GM19438 (cell line): ENCODE data around the gene SLC41A3.

Source experiments
- ATAC-seq: cut with Tn5 transposase; IDR thresholded peaks from one replicate; pipeline ENCODE4 v1.9.1; 2021; ENCODE audit warnings: low read depth; ENCODE audit not compliant: unreplicated experiment

The SLC41A3 gene

DNA sequence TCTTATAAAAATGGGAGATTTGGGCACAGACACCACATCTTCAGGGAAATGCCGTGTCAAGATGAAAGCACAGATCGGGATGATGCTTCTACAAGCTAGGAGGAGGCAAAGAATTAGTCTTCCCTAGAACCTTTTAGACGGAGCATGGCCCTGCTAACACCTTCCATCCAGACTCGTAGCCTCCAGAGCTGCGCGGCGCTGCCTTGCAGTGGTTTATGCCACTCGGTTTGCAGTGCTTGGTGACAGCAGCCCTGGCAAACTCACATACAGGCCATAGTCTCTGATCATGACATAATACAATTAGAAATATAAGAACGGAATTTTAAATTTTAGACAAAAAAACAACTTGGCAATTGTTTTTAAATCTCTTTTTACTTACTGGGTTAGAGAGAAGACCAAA, 37.1 kb upstream of the SLC41A3 start:
- ATAC-seq: no peak

DNA sequence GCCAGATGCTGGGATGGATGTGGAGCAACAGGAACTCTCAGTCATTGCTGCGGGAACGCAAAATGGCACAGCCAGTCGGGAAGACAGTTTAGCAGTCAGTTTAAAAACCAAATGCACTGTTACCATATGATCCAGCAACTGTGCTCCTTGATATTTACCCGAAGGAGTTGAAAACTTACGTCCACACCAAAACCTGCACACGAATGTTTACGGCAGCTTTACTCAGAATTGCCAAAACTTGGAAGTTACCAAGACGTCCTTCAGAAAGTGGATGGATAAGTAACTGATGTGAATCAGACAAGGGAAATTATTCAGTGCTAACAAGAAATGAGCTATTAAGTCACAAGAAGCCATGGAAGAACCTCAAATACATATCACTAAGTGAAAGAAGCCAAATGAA, 36.1 kb upstream of the SLC41A3 start:
- ATAC-seq: no peak

DNA sequence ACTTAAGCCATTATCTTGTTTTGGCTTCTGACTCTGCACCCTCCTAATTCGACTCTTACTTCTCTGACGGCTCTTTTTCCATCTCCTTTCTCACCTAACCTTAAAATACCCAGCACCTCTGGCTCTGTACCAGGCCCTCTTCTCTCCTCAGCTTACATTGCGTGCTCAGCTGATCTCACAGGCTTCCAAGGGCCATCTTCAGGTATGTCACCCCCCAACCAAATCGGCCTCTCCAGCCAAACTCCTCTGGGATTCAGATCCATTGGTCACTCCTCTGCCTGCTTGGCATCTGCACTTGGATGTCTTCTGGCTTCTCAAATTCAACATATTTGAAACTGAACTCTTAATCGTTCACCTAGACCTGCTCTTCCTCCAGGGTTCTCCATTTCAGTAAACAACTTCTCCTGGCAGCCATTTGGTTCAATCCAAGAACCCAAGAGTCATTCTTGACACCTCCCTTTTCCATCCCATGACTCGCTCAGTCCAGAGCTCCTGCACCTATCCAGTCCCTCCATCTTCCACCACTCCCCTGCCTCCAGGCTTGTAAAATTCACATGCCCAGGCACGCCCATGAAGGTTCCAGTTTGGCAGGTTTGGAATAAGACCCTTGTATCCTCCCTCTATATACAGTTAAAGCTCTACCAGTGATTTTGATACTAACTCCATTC, 35.2 kb upstream of the SLC41A3 start:
- ATAC-seq: no peak

DNA sequence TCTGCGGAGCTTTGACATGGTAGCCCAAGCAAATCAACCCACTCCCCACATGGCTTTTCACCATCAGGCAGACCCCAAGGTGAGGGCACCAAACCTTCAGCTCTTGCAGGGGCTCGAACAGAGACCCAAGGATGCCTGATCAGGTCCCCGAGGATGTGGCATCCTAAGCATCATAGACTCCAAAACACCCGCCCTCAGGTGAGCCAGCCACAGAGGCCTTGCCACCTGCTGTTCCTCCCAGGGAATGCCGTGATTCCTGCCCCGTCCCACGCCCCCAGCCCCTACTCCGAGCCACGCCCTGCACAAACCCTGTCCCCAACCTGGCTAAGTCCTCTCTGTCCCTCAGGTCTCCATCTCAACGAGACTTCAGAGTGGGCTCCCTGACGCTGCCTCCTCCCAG, 34.7 kb upstream of the SLC41A3 start:
- no peak for ATAC-seq

DNA sequence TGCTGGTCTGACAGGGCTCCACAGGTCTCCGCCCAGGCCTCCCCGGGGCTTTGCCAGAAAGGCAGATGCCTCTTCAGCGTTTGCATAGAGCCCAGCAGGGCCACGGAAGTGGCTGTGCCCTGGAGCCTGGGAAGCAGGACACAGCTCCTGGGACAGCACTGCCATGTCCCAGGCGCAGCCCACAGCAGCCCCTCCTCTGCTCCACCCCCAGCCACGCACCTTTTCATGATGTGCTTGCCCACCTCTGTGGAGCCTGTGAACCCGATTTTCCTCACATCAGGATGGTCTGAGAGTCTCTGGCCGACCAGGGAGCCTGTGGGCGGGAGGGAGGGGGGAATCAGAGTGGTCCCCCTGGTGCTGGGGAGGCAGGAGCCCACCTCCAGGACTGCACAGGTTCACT, 33.9 kb upstream of the SLC41A3 start:
- ATAC-seq: no peak

DNA sequence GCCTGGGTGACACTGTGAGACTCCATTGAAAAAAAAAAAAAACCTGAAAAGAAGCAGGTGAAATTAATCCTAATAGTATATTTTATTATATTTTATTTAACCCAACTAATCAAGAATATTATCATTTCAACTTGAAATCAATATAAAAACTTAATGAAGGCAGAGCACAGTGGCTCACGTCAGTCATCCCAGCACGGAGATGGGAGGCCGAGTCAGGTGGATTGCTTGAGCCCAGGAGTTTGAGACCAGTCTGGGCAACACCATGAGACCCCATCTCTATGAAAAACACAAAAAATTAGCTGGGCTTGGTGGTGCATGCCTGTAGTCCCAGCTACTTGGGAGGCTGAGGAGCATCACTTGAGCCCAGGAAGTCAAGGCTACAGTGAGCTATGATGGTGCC, 33.3 kb upstream of the SLC41A3 start:
- ATAC-seq: no peak

DNA sequence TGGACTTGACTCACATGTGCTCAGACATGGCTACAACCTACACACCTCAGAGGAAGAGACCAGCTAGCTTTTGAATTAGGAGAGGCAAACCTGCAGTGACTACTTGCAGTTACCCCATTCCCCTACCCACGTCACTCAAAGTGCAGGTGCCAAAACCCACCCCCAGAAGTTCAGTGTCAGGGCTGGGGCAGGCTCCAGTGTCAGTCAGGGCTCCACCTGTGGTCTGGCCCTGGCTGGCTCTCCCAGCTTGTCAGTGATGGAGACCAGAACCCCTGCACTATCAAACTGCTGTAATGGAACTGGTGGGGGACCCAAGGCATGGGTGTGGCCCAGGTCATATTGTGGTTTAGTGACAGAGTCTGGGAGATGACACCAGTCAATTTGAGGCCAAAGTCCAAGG, 32.6 kb upstream of the SLC41A3 start:
- no peak for ATAC-seq

DNA sequence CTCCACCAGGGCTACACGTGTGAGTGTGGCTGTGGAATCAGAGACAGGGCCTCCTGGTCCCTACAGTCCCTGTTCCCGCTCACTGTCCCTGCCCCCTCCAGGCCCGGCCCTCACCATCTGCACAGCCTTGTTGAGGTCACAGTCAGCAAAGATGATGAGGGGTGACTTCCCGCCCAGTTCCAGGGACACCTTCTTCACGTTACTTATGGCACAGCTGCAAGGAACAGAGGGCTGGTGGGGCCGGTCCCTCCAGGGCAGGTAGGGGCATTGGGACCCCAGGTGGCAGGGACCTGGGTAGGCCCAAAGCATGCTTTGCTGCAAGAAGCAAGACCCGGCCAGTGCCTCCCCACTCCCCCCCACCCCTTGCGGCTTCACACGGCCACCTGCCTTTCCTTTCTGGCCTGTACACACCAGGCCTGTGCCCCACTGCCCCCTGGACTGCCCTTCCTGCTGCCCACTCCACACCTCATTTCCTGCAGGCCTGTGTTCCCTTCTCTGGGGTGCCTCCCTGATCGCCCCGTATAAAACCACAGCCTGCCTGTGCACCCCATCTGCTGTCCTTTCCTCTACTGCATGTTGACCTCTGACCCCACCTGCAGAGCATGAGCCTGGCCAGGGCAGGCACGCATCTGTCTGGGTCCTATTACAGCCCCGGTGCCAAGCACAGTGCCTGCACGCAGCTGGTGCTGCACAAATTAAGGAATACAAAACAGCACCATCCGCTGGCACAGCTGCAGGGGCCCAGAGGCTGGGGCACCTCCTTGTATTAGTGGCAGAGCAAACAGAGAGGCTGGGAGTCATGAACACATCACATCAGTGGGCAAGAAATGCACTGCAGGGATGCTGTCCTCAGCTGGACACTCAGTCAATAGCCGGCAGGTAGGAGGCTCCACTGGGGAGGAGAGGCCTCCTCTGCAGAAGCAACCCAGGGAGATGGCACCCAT, 30.8 kb upstream of the SLC41A3 start:
- ATAC-seq: no peak

DNA sequence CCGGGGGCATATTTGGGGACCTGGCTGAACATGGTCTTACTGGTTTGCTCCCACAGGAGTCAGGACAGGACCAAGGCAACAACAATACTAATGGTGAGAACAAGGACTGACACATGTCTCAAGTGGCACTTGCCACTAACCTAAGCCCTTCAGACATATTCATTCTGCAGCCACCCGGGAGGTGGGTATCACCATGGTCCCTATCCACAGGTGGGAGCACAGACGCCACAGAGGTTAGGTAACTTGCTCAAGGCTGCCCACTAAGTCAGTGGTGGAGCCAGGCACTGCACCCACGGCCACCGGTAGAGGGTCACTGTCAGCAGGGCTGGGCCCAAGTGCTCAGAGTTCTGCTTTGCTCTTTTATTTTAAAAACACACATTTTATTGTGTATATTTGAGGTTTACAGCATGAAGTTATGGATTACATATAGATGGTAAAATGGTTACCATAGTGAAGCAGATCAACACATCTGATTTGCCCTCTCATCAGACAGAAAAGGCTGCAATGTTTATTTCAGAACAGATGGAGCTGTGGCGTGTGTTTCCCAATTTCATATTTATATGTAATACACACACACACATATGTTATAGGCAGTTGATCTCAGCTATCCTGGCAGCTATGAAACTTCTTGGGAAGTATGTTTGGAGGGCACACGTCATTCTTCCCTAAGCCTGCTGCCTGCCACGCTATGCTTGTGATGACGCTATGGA, 30.0 kb upstream of the SLC41A3 start:
- no peak for ATAC-seq

DNA sequence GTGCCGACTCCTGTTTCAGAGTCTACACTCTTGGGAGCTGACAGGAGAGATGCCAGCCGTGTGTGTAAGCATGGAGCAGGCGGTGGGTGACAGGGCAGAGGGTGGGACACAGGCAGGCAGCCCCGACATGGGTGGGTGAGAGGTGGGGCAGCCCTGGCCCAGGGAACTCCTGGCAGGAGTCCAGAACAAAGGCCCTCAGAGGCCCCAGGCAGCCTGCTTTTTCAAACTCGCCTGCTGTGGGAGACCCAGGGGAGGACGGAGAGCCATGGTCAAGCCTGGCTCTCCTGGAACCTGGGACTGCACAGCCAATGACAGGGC, 29.3 kb upstream of the SLC41A3 start:
- no peak for ATAC-seq

DNA sequence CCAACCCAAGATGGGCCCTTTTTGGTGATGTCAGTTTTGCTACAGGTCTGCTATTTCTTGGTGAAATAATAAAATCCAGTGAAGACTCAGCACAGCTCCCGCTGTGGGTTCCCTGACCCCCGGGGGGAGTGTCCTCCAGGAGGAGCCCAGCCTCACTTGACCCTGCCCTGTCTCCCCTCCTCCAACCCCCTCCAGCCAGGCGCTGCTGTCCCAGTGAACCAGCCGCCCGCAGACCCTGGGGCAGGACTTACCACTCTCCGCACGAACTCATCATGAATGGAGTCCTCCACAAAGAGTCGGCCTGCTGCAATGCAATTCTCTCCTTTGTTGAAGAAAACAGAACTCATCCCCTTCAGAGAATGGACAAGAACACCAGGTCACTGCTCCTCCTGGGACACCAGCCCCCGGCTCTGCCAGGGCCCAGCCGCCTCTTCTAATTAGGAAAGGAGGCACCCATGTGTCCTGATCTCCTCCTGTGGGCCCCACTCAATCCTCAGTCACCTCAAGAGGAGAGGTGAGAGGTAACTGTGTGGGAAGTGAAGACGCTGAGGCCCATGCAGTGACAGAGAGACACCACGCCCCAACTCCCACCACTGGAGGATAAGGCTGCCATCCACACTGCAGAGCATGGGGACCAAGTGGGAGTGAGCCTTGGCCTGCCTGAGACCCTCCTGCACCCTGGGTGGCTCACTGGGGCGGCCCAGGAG, 28.8 kb upstream of the SLC41A3 start:
- no peak for ATAC-seq

DNA sequence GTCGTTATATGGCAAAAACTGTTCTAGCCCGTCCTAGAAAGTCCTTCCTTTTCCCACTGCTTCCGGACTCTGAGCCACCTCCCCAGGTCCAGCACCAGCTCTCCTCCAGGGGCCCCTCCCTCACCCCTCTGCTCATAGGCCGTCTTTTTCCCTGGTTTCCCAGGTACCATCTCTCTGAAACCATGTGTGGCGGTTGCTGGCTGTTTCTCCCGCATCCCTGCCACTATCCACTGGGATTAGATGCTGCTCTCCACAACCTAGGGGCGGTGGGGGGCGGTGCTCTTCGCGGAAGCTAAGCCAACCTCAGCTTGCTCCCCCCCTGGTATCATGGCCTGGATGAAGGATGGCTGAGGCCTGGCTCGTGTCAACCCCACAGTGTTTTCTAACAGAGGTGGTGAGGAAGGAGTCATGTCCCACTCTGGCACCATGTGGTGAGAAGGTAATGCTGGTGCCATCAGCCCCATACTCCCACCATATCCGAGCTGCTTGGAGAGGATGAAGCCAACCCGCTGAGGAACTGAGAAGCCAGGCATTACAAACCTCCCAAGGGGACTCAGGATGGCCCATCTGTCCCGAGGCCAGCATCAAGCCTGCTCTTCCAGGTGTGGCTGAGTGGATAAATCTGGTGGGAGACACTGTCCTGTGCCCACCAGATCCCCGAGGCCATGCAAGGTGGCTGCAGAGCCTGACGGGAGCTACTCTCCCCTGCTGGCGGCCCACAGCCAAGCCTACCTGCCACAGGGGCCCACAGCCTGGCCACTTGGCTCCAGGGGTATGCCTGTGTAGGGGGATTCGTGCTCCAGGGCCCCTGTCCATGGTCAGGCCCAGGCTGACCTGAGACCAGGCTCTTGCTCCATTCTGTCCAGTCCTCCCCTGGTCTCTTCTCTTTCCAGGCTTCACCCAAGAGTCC, 27.9 kb upstream of the SLC41A3 start:
- ATAC-seq: no peak

DNA sequence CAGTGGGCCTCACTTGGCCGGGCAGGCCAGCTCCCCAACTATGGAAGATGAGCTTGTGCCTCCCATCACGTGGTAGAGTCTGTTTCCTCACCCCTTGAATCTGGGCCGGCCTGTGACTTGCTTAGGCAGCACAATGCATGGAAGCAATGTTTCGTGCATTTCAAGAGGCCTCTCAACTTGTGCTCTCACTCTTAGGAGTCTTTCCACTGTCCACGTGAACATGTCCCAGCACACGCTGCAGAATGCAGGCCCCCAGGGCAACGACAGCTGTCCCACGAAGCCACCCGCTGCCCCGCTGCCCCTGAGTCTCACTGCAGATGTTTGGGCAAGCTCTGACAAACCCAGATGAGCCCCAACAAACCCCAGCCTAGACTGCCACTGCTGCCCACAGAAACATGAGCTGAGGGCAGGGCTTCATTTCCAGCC, 27.2 kb upstream of the SLC41A3 start:
- ATAC-seq: no peak

DNA sequence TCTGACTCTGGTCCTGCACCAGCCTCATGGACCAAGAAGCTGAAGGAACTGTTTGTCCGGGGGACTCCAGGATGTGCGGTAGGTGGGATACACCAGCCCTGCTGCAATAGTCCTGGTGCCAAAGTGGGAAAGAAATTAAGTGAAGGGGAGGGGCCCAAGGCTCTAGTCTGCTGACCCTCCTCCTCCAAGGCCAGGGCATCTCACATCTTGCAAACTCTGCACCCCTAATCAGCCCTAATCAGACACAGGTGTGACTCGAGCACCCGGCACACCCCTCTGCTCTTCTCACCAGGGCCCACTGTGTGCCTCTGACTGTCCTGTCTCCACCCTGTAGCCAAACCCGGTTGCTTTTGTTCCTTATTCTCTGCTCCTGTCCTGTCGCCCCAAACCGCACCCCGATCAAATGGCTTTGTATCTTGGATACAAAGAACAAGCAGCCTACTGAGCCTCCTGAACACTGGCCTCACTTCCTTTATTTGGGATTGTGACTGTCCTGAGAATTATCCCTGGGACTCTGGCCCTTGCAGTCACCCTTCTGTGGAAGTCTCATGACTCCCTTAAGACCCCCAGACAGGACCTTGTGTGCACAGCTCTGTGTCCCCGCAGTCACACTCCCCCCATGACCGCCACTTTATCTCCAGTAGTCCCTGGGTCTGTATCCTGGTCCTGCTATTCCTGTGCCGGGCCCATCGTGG, 26.7 kb upstream of the SLC41A3 start:
- no peak for ATAC-seq

DNA sequence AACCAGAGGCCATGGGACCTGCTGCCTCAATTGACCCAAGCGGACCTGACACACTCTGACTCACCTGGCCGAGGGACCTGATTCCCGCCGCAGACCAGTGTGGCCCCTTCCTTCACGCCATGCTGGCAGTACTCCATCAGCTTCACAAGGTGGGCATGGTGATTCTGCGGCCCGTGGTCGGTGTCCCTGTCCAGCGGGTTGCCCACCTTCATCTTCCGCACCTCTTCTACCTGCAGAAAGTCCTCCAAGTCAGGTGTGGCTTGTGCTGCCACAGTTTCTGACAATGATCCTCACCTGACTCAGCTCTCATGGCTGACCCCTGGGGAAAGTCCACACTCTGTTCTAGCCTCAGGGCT, 25.9 kb upstream of the SLC41A3 start:
- ATAC-seq: no peak

DNA sequence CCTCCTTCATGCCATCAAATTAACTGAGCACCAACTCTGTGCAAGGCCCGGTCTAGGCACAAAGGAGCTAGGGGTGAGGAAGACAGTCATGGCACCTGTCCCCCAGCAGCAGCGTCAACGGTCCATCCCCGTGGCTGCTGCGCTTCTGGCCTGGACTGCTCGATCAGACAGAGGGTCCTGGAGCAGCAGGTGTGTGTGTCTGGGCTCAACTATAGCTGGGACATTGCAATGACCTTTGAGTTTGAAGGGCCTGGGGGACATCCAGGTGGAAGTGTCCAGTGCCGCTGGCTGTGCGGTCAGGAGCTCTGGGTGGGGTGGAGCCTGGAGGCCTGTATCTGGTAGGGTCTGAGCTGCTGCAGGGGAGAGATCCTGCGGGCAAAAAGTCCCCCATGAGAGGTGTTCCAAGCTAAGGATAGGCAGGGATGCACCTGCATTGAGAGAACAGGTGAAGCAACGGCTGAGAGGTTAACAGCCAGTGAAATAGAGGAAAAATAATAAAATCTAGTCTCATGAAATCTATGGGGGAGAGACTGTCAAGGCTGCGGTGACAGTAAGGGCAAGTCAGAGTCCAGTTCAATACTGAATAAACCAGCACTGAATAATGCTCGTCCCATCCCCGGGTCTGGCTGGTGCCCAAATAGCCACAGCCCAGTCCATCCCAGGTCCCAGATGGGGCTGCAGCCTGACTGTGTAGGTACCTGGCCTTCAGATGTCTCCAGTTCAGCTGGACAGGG, 25.4 kb upstream of the SLC41A3 start:
- ATAC-seq: no peak

DNA sequence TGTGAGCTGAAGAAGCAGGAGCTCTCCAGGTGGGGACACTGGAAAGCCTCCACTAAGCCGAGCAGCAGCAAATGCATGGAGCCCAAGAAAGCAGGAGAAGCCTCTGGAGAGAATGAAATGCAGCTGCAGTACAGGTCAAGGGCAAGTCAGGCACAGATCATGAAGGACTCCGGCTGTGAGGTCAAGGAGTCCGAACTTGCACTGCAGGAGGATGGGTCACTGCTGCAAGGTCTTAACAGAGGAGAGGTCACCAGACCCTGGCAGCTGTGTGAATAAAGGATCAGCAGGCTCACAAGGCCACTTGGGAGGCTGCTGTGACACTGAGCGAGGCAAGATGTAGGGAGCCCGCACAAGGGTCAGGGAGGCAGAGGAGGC, 24.7 kb upstream of the SLC41A3 start:
- ATAC-seq: no peak

DNA sequence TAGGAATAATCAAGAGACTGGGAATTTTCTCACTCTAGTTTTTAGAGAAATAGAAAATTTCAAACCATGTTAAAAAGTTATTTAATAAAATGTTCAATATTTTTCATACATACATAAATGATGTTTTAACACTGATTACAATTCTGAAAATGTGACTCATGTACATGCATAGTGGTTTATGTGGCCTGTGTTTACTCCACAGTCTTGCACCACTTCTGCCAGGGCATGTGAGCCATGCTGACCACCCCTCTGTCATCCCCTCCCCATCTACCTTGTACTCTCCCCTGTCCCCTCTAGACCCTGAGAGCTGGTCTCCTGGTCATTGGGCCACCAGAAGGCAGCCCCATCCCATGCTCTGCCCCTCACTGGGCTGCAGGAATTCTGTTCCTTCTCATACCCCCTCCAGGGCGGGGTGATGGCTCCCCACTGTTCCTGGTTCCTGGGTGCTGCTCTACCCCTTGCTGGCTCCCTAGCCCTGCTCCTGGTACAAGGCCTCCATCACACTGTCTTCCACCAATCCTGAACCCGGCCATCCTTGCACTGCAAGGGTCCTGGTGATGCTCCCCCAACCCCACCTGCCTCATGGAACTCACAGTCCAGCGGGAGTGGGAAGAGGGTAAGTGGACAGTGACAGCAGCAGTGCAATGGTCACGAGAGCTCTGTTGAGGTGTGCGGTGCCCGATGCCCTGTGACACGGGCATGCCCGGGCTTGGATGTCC, 24.2 kb upstream of the SLC41A3 start:
- ATAC-seq: no peak
